ENCODE data around the gene TBPL2. TPM values are rescaled to one million over a fixed set of nuclear protein-coding genes. Genes with fewer than 3 reads are reported as not detected.

Gene TBPL2
- total RNA-seq, 2 experiments from 2014 or later = not detected

- POLR2A ChIA-PET = no interaction called here
- peaks cover 21% of the 10 kb centered on the region for H3K4me1 Mint-ChIP-seq
These were observed 69.4 kb downstream of the TBPL2 start for GRCh38 chr14:55370883-55371455.

DNA sequence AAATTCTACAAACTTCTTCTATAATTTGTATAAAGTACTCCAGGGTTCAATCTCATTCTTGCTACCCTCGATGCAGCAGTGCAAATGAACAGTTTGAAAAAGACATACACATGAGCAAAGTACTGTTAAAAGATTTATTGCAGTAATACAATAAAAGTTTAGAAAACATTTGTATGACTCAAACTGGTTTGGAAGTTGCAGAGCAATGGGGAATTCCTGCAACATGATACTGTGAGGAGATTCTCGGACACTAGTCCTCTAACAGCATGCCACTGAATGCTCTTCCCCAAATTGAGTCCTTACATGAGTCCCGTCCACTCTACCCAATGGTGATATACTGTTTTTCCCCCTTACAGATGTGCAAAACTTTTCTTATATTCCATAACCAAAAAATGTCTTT lies 74.1 kb downstream of the TBPL2 start:
- Mint-ChIP-seq H3K27ac (no peak overlapping the region), H3K27me3 (no peaks in the 10 kb centered on the region), H3K4me3 (no peak overlapping the region), H3K9me3 (no peaks in the 10 kb centered on the region), H3K36me3 (ENCODE audit: low read depth) (peaks cover 37% of the 10 kb centered on the region), H3K4me1 (no peaks in the 10 kb centered on the region)
- ChIA-PET POLR2A (no interaction called here), CTCF (interaction anchor here (1.2 to 1.7 kb wide), 2 partner anchors 12 to 96 kb away, joined by 3 to 7 read pairs; no protein-coding TSS in a partner anchor)
- no peak for DNase-seq

More at GRCh38 chr14:55370883-55371455, 69.4 kb downstream of the TBPL2 start:
- Mint-ChIP-seq H3K4me3 (no peak overlapping the region), H3K27me3 (no peaks in the 10 kb centered on the region), H3K27ac (no peak overlapping the region), H3K36me3 (ENCODE audit: low read depth) (peaks cover 38% of the 10 kb centered on the region), H3K9me3 (no peaks in the 10 kb centered on the region)
- CTCF ChIA-PET = no interaction called here
- DNase-seq = no peak

Other genes starting within 250 kb of the TBPL2 start
- 10 to 100 TPM; 89.7 to 95.8 TPM for gene DLGAP5, start 249.0 kb downstream of the TBPL2 start, total RNA-seq
- gene FBXO34, start 169.2 kb downstream of the TBPL2 start, total RNA-seq = 10 to 100 TPM; 25.1 to 25.5 TPM
- gene ATG14, start 28.8 kb downstream of the TBPL2 start, total RNA-seq = 1 to 10 TPM; 5.5 TPM
- gene KTN1, start 139.6 kb upstream of the TBPL2 start, total RNA-seq = 10 to 100 TPM; 96.7 to 99.9 TPM

All from activated CD4-positive, alpha-beta memory T cell treated with anti-CD3 and anti-CD28 coated beads, Interleukin-2, amount 10 ng/mL, durations not matched to agents 7 days and 5 days (primary cell).